Progenitor cell of endocrine pancreas (in vitro differentiated cells): ENCODE data around the gene UBTF. TPM values are rescaled to one million over a fixed set of nuclear protein-coding genes. Genes with fewer than 3 reads are reported as not detected.
"Not testable (repeated sequence)": the region's sequence is repeated elsewhere in the genome, so short reads cannot be mapped to it uniquely, and the experiment has no call there.

Experiments used
- DNase-seq: peaks from one replicate; pipeline ENCODE4 v3.0.0; 2021; ENCODE audit warnings: low spot score; ENCODE audit not compliant: unreplicated experiment
- H3K27ac Mint-ChIP-seq: 2 replicates; pipeline ENCODE4 v1.8.0; 2021; ENCODE audit warnings: mild to moderate bottlenecking, moderate library complexity, mixed read lengths
- H3K27me3 Mint-ChIP-seq: 2 replicates; pipeline ENCODE4 v1.8.0; 2021; ENCODE audit warnings: mixed read lengths
- H3K36me3 Mint-ChIP-seq: 2 replicates; pipeline ENCODE4 v1.8.0; 2022; ENCODE audit warnings: mixed read lengths; ENCODE audit not compliant: insufficient read depth
- H3K4me1 Mint-ChIP-seq: 2 replicates; pipeline ENCODE4 v1.8.0; 2021; ENCODE audit warnings: low read depth, mixed read lengths
- H3K4me3 Mint-ChIP-seq: 2 replicates; pipeline ENCODE4 v1.8.0; 2021; ENCODE audit warnings: low read depth, mild to moderate bottlenecking, moderate library complexity, mixed read lengths
- H3K9me3 Mint-ChIP-seq: 2 replicates; pipeline ENCODE4 v1.8.0; 2021; ENCODE audit warnings: low read depth, mixed read lengths
- CTCF ChIP-seq: fragments of 200-600 bp; sonication (generic); IDR thresholded peaks from one replicate; pipeline ENCODE4 v1.5.0; 2021; ENCODE audit warnings: antibody characterized with exemption, mild to moderate bottlenecking; ENCODE audit not compliant: unreplicated experiment
- total RNA-seq: library from RNA; stranded (reverse); gene quantifications from 2 replicates; pipeline ENCODE4 v1.2.1, GENCODE V29; 2021

The UBTF gene
- total RNA-seq, 1 donor from 2014 or later, result 100 TPM

- Mint-ChIP-seq H3K4me1 (peaks cover 2% of the 10 kb centered on the region), H3K27ac (no peak overlapping the region), H3K36me3 (no peaks in the 10 kb centered on the region), H3K4me3 (no peak overlapping the region), H3K27me3 (peaks cover 8% of the 10 kb centered on the region), H3K9me3 (no peaks in the 10 kb centered on the region)
- TF ChIP-seq CTCF, result no peak
- no peak for DNase-seq
Observed at GRCh38 chr17:44251062-44251461, 31.6 kb upstream of the UBTF start.

GRCh38 chr17:44249501-44250246 is 30.2 kb upstream of the UBTF start:
- Mint-ChIP-seq H3K9me3 (no peaks in the 10 kb centered on the region), H3K27me3 (peaks cover 4% of the 10 kb centered on the region), H3K27ac (no peak overlapping the region), H3K4me3 (no peak overlapping the region), H3K4me1 (peaks cover 7% of the 10 kb centered on the region), H3K36me3 (no peaks in the 10 kb centered on the region)
- TF ChIP-seq CTCF, result no peak
- no peak for DNase-seq

- peaks cover 9% of the 10 kb centered on the region for H3K4me1 Mint-ChIP-seq
- TF ChIP-seq CTCF, result no peak
- H3K36me3 Mint-ChIP-seq, result no peaks in the 10 kb centered on the region
- H3K27me3 Mint-ChIP-seq, result no peaks in the 10 kb centered on the region
- H3K9me3 Mint-ChIP-seq, result no peaks in the 10 kb centered on the region
- DNase-seq, result no peak
- no peak overlapping the region for H3K4me3 Mint-ChIP-seq
- H3K27ac Mint-ChIP-seq, result no peak overlapping the region
Observed at GRCh38 chr17:44247876-44248736, 28.6 kb upstream of the UBTF start.

- DNase-seq, result no peak
- Mint-ChIP-seq H3K27ac (no peak overlapping the region), H3K4me1 (peaks cover 9% of the 10 kb centered on the region), H3K9me3 (no peaks in the 10 kb centered on the region), H3K27me3 (no peaks in the 10 kb centered on the region), H3K36me3 (no peaks in the 10 kb centered on the region), H3K4me3 (no peak overlapping the region)
- no peak for TF ChIP-seq CTCF
Observed at GRCh38 chr17:44247440-44247841, 28.0 kb upstream of the UBTF start.

- Mint-ChIP-seq H3K9me3 (no peaks in the 10 kb centered on the region), H3K27ac (no peak overlapping the region), H3K4me1 (peaks cover 8% of the 10 kb centered on the region), H3K27me3 (peaks cover 4% of the 10 kb centered on the region), H3K36me3 (no peaks in the 10 kb centered on the region), H3K4me3 (no peak overlapping the region)
- DNase-seq, result no peak
- TF ChIP-seq CTCF, result no peak
Observed at GRCh38 chr17:44241106-44241624, 21.7 kb upstream of the UBTF start.

- H3K4me3 Mint-ChIP-seq, H3K4me1 Mint-ChIP-seq, H3K36me3 Mint-ChIP-seq, H3K27me3 Mint-ChIP-seq, H3K9me3 Mint-ChIP-seq, DNase-seq, H3K27ac Mint-ChIP-seq: not testable (repeated sequence)
Observed at GRCh38 chr17:44237886-44238285, 18.4 kb upstream of the UBTF start.
